Osteocyte (in vitro differentiated cells): ENCODE results near the gene CDKL4. TPM values are rescaled to one million over a fixed set of nuclear protein-coding genes. Genes with fewer than 3 reads are reported as not detected.

Experiments used
- DNase-seq: peaks from one replicate; pipeline ENCODE4 v3.0.0; 2021; ENCODE audit warnings: mixed read lengths; ENCODE audit not compliant: unreplicated experiment; ENCODE audit errors: extremely low spot score
- H3K27ac Mint-ChIP-seq: one replicate; pipeline ENCODE4 v1.8.0; 2021; ENCODE audit warnings: mild to moderate bottlenecking, mixed read lengths; ENCODE audit not compliant: unreplicated experiment
- H3K27me3 Mint-ChIP-seq: one replicate; pipeline ENCODE4 v1.8.0; 2021; ENCODE audit warnings: mixed read lengths; ENCODE audit not compliant: unreplicated experiment
- H3K36me3 Mint-ChIP-seq: one replicate; pipeline ENCODE4 v1.8.0; 2021; ENCODE audit warnings: mixed read lengths; ENCODE audit not compliant: unreplicated experiment
- H3K4me1 Mint-ChIP-seq: one replicate; pipeline ENCODE4 v1.8.0; 2021; ENCODE audit warnings: mixed read lengths; ENCODE audit not compliant: unreplicated experiment
- H3K4me3 Mint-ChIP-seq: one replicate; pipeline ENCODE4 v1.8.0; 2021; ENCODE audit warnings: mild to moderate bottlenecking, moderate library complexity, mixed read lengths; ENCODE audit not compliant: unreplicated experiment
- H3K9me3 Mint-ChIP-seq: one replicate; pipeline ENCODE4 v1.8.0; 2021; ENCODE audit warnings: mixed read lengths; ENCODE audit not compliant: unreplicated experiment
- CTCF ChIP-seq: fragments of 200-600 bp; sonication (generic); IDR thresholded peaks from 2 replicates; pipeline ENCODE4 v1.5.0; 2021; ENCODE audit warnings: antibody characterized with exemption, mild to moderate bottlenecking, moderate library complexity
- total RNA-seq: library from RNA; stranded (reverse); gene quantifications from 2 replicates; pipeline ENCODE4 v1.2.1, GENCODE V29; 2021

Gene CDKL4
- total RNA-seq, 1 donor from 2014 or later: 0.83 TPM

- no peak overlapping the region for H3K27ac Mint-ChIP-seq
- no peaks in the 10 kb centered on the region for H3K27me3 Mint-ChIP-seq
- H3K9me3 Mint-ChIP-seq: no peaks in the 10 kb centered on the region
These were observed 21.0 kb upstream of the CDKL4 start for GRCh38 chr2:39264733-39265132.

GRCh38 chr2:39260087-39260486 lies 16.3 kb upstream of the CDKL4 start:
- Mint-ChIP-seq H3K27me3 (no peaks in the 10 kb centered on the region), H3K4me1 (no peaks in the 10 kb centered on the region), H3K9me3 (peaks cover 5% of the 10 kb centered on the region), H3K4me3 (no peak overlapping the region), H3K36me3 (peaks cover 38% of the 10 kb centered on the region), H3K27ac (no peak overlapping the region)
- no peak for DNase-seq
- TF ChIP-seq CTCF: no peak

More at GRCh38 chr2:39264733-39265132, 21.0 kb upstream of the CDKL4 start:
- Mint-ChIP-seq H3K4me3 (no peak overlapping the region), H3K36me3 (peaks cover 33% of the 10 kb centered on the region), H3K4me1 (peaks cover 5% of the 10 kb centered on the region)
- DNase-seq: no peak
- no peak for TF ChIP-seq CTCF

GRCh38 chr2:39256040-39256439 lies 12.3 kb upstream of the CDKL4 start:
- H3K9me3 Mint-ChIP-seq: peaks cover 5% of the 10 kb centered on the region
- peaks cover 41% of the 10 kb centered on the region for H3K36me3 Mint-ChIP-seq
- H3K27ac Mint-ChIP-seq: no peak overlapping the region
- TF ChIP-seq CTCF: no peak
- H3K27me3 Mint-ChIP-seq: no peaks in the 10 kb centered on the region
- H3K4me1 Mint-ChIP-seq: no peaks in the 10 kb centered on the region
- no peak overlapping the region for H3K4me3 Mint-ChIP-seq
- no peak for DNase-seq

- no peak for DNase-seq
- Mint-ChIP-seq H3K9me3 (peaks cover 5% of the 10 kb centered on the region), H3K27me3 (no peaks in the 10 kb centered on the region), H3K27ac (no peak overlapping the region), H3K4me1 (no peaks in the 10 kb centered on the region), H3K36me3 (peaks cover 37% of the 10 kb centered on the region), H3K4me3 (no peak overlapping the region)
- no peak for TF ChIP-seq CTCF
These were observed 9.2 kb upstream of the CDKL4 start for GRCh38 chr2:39252888-39253518.

- no peak for TF ChIP-seq CTCF
- H3K36me3 Mint-ChIP-seq: peaks cover 23% of the 10 kb centered on the region
- no peaks in the 10 kb centered on the region for H3K27me3 Mint-ChIP-seq
- H3K9me3 Mint-ChIP-seq: no peaks in the 10 kb centered on the region
- DNase-seq: no peak
- H3K4me1 Mint-ChIP-seq: no peaks in the 10 kb centered on the region
- no peak overlapping the region for H3K4me3 Mint-ChIP-seq
- H3K27ac Mint-ChIP-seq: no peak overlapping the region
These were observed 3.8 kb upstream of the CDKL4 start for GRCh38 chr2:39247512-39248043.
